Measurements from ENCODE around the gene TMEM101.

DNA sequence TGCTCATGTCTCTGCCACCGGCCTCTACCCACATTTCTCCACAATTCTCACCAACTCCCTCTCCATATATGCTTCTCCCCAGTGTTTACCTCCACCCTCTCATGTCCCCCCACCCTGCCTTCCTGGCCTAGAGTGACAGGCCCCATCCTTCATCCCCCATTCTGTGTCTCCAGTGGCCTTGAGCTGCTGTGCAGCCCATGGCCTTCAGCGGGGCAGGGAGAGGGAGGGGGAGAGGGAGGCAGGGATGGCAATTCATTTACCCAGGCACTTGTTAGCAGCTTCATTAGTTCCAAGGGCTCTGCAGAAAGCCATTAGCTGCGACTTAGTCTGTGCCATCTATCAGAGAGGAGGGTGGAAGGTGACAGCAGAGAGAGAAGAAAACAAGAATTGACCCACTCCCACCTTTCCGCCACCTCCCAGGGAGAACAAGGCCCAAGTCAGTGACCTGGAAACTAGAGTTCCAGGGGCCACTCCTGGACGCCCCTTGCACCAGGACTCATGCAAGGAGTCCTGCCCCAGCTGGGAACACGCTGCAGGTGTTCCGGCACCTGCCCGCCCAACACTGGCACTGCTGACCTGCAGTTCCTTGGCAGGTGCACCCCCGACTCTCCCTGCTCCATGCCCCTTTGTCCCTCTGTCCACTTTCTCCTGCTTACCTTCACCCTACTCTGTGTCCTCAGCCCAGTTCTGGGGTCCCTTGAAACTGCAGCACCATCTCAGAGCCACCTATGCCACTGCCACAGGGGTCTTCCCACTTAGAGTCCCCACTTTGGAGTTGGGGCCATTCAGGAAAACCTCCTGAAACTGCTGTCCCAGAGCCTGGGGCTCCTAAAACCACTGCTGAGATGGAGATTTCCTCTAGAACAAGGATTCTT is 37.6 kb downstream of the TMEM101 start:
- no peak for TF ChIP-seq BCL11A (IDR thresholded peaks at IDR 0.05; ENCODE audit: low read depth, low read length)
- TF ChIP-seq, protein P1, sequence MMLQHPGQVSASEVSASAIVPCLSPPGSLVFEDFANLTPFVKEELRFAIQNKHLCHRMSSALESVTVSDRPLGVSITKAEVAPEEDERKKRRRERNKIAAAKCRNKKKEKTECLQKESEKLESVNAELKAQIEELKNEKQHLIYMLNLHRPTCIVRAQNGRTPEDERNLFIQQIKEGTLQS (IDR thresholded peaks at IDR 0.05; ENCODE audit: borderline replicate concordance, extremely low read depth, low read depth, low read length): no peak
- TF ChIP-seq, protein P2, sequence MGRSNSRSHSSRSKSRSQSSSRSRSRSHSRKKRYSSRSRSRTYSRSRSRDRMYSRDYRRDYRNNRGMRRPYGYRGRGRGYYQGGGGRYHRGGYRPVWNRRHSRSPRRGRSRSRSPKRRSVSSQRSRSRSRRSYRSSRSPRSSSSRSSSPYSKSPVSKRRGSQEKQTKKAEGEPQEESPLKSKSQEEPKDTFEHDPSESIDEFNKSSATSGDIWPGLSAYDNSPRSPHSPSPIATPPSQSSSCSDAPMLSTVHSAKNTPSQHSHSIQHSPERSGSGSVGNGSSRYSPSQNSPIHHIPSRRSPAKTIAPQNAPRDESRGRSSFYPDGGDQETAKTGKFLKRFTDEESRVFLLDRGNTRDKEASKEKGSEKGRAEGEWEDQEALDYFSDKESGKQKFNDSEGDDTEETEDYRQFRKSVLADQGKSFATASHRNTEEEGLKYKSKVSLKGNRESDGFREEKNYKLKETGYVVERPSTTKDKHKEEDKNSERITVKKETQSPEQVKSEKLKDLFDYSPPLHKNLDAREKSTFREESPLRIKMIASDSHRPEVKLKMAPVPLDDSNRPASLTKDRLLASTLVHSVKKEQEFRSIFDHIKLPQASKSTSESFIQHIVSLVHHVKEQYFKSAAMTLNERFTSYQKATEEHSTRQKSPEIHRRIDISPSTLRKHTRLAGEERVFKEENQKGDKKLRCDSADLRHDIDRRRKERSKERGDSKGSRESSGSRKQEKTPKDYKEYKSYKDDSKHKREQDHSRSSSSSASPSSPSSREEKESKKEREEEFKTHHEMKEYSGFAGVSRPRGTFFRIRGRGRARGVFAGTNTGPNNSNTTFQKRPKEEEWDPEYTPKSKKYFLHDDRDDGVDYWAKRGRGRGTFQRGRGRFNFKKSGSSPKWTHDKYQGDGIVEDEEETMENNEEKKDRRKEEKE (IDR thresholded peaks at IDR 0.05): no peak
- TF ChIP-seq RAD21 (IDR thresholded peaks at IDR 0.05; ENCODE audit: insufficient read depth, low read depth, low read length): no peak
- TF ChIP-seq NRF1 (conservative IDR thresholded peaks at IDR 0.05; ENCODE audit: low read depth, low read length): no peak
